Fibroblast of mammary gland (primary cell): ENCODE measurements around the gene MREG.

ENCODE experiments used
- DNase-seq: peaks from one replicate; pipeline ENCODE4 v3.0.0-alpha.2; 2010; ENCODE audit warnings: low read depth
- H3K4me3 ChIP-seq: 2 replicates; pipeline ENCODE4 v1.5.1; 2011; ENCODE audit warnings: low read depth, mild to moderate bottlenecking, low read length, moderate library complexity; ENCODE audit not compliant: control insufficient read depth
- TF ChIP-seq, protein P1 (sequence below): conservative IDR thresholded peaks from 2 replicates; pipeline ENCODE4 v1.5.1; 2011; ENCODE audit warnings: low read depth, low read length, inconsistent platforms; ENCODE audit not compliant: control insufficient read depth, insufficient read depth

Gene MREG

DNA sequence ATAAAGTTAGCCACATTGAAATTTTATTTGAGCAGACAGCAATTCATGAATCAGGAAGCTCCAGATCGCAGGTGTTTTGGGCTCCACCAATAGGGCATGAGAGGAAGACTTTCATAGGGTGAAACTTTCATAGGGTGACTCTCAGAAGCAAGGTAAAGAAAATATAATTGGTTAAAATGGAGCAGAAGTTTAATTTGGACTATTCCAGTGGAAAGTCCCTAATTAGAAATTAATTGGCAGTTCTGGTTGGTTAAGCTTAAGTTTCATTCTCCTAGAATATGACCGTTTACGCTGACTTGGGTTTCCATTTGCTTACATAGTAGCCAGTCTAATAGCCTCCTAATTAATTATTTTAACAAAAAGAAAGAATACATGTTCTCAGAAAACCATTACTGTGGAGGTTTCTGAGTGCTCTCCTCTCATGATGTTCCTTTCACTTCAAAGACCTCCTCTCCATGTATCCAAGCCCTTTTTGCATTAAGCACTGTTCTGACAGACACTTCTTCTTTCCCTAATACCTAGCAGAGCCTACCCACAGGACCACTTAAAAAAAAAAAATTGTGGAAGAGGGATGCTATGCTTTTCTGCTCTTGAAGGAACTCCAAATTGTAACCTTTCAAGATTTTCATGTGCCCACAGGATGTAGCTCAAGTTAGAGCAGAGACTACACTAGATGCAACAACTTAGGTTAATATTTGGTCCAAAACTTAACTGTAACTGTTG is 99.1 kb downstream of the MREG start:
- DNase-seq: no peak
- no peak overlapping the region for H3K4me3 ChIP-seq
- TF ChIP-seq, protein P1, sequence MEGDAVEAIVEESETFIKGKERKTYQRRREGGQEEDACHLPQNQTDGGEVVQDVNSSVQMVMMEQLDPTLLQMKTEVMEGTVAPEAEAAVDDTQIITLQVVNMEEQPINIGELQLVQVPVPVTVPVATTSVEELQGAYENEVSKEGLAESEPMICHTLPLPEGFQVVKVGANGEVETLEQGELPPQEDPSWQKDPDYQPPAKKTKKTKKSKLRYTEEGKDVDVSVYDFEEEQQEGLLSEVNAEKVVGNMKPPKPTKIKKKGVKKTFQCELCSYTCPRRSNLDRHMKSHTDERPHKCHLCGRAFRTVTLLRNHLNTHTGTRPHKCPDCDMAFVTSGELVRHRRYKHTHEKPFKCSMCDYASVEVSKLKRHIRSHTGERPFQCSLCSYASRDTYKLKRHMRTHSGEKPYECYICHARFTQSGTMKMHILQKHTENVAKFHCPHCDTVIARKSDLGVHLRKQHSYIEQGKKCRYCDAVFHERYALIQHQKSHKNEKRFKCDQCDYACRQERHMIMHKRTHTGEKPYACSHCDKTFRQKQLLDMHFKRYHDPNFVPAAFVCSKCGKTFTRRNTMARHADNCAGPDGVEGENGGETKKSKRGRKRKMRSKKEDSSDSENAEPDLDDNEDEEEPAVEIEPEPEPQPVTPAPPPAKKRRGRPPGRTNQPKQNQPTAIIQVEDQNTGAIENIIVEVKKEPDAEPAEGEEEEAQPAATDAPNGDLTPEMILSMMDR: no peak

DNA sequence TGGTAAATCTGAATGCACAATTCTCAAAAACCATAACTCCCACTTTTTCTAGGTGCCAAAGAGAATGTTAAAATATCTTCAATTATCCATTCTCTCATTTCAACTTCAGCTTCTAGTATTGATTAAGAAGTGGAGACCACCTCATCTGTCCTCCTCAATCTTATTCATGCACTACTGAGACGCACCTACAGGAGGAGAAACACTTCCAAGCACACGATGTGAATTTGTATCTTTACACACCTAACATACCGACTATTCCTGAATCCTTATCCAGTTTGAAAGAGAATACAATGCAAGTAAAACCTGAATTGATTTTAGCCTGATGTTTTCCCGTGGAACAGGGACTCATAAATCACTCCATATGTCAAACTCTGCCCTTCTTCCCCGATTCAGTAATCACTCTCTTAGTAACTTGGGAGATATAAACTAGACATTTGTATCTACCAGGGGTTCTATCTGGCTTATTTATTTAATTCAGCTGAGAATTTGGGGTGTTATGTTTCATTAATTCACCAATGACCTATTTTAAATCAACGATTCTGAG is 101.0 kb downstream of the MREG start:
- TF ChIP-seq, protein P1: peak; percentile 18
- H3K4me3 ChIP-seq: no peak overlapping the region
- DNase-seq: no peak

DNA sequence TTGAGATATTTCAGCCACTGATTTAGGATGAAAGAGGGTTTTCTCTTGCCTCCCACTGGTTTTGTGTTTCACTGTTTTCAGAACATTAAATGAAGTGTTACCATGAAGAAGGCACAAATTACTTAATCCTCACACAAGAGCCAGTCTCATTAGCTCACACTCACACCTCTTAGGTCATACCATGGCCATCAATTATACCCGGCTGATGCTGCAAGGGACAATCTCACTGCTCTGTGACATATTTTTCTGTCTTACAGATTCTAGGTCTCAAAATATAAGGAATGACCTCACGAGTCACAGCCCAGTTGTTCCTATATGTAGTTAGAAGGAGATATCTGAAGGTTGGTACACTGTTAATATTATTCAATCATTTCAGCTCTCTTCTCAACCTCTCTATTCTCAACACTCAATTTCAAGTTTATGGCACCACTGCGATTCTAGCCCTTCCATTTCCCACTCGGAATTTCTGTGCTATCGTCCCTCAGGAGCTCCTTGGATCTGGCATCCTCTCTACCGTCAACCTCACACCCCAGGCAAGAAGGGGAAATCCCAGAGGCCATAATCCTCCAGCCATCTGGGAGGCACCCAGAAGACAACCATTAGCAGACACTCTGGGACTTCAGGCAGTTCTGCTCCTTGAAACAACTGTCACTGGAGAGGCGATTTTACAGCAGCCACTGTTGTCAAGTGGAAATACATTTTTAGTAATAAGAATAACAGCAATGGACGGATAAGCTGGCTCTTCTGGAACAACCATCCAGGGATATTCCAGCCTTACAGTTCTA is 101.9 kb downstream of the MREG start:
- DNase-seq: no peak
- TF ChIP-seq, protein P1: no peak
- H3K4me3 ChIP-seq: no peak overlapping the region

DNA sequence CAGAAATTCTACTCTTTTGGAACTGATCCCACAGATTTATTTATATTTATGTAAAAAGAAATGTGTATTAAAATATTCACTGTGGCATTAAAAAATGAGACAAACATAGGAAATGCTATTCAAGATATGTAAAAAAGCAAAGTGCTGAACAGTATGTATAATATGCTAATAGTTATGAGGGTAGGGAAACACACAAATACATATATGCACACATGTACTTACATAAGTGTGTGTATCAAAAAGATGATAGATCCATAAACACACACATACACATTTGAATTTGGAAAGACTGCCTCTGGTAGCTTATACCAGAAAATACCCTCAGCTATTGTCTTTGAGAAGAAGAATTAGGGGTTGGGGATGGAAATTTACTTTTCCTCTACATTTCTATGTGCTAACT is 103.2 kb downstream of the MREG start:
- TF ChIP-seq, protein P1: no peak
- H3K4me3 ChIP-seq: no peak overlapping the region
- DNase-seq: no peak

DNA sequence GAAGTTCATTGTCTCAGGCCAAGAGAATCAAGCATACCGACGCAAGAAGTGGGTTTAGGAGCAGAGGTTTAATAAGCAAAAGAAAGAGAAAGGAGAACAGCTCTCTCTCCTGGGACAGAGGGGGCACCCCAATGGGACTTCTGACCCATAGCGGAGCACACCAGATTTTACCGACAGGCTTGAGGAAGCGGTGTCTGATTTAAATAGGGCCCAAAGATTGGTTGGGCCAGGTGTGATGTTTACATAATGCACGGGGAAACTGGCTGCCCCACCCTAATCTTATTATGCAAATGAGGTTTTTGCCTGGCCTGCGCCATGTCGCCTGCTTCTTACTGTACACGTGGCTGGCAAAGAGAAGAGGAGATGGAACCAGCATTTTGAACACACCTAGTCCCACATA is 106.2 kb downstream of the MREG start:
- H3K4me3 ChIP-seq: no peak overlapping the region
- DNase-seq: no peak
- TF ChIP-seq, protein P1: no peak

DNA sequence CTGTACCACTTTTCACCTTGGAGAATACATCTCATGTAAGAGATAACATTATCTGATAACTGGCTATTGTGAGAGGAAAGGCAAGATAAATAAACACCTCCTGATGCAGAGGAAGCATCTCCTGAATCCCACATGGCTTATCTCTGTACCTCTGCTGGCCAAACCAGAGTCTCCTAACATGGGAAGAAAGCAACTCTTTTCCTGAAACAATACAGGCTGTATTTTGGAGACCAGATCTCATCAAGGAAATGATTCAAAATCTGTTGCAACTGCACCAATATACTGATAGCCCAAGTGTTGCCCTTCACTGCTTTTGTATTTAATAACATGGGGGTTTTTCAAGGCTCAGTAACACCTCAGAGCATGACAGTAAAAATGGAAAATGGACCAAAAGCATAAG is 106.9 kb downstream of the MREG start:
- no peak for DNase-seq
- TF ChIP-seq, protein P1: no peak
- no peak overlapping the region for H3K4me3 ChIP-seq
